Mucosa of rectum (tissue), 2 donors: ENCODE data around the gene SLC38A7.
A peak's percentile ranks its signal among the peaks of the same experiment; 100 is the strongest.
"Not testable (repeated sequence)": the region's sequence is repeated elsewhere in the genome, so short reads cannot be mapped to it uniquely, and the experiment has no call there.

Experiments
- H3K27ac ChIP-seq, 2 donors: one replicate each; pipeline ENCODE4 v1.7.0; 2013; ENCODE audit warnings: inconsistent platforms in 2 of 2, low read depth in 2 of 2, low read length in 2 of 2
- H3K27me3 ChIP-seq, 2 donors: one replicate each; pipeline ENCODE4 v1.7.0; 2013; ENCODE audit warnings: low read length in 2 of 2; ENCODE audit not compliant: control insufficient read depth in 2 of 2, insufficient read depth in 2 of 2
- H3K36me3 ChIP-seq, 2 donors: one replicate each; pipeline ENCODE4 v1.7.0; 2013; ENCODE audit warnings: low read length in 2 of 2; ENCODE audit not compliant: control insufficient read depth in 2 of 2, insufficient read depth in 2 of 2
- H3K4me1 ChIP-seq, 2 donors: one replicate each; pipeline ENCODE4 v1.7.0; 2013; ENCODE audit warnings: low read length in 2 of 2, mild to moderate bottlenecking in 1 of 2; ENCODE audit not compliant: control insufficient read depth in 2 of 2, insufficient read depth in 2 of 2
- H3K4me3 ChIP-seq, 2 donors: one replicate each; pipeline ENCODE4 v1.7.0; 2013; ENCODE audit warnings: low read length in 2 of 2
- H3K9ac ChIP-seq, 2 donors: one replicate each; pipeline ENCODE4 v1.7.0; 2013; ENCODE audit warnings: low read length in 2 of 2, low read depth in 1 of 2, mild to moderate bottlenecking in 1 of 2
- H3K9me3 ChIP-seq, 2 donors: one replicate each; pipeline ENCODE4 v1.7.0; 2013; ENCODE audit warnings: low read length in 2 of 2; ENCODE audit not compliant: control insufficient read depth in 2 of 2
- donor health status: healthy.
- donor health status: Normal muscosa, but diverticular disease.

SLC38A7 gene

GRCh38 chr16:58679763-58680162 lies 4.8 kb downstream of the SLC38A7 start:
- Histone ChIP-seq H3K27me3 (no peaks in the 10 kb centered on the region), H3K4me1 (peaks cover 10% of the 10 kb centered on the region in 2 donors), H3K9ac (no peak overlapping the region), H3K36me3 (peaks cover 13 to 15% of the 10 kb centered on the region in 2 donors), H3K4me3 (no peak overlapping the region), H3K27ac (no peak overlapping the region), H3K9me3 (no peaks in the 10 kb centered on the region)

GRCh38 chr16:58678716-58679115 lies 5.9 kb downstream of the SLC38A7 start:
- H3K36me3 ChIP-seq: peaks cover 13 to 15% of the 10 kb centered on the region in 2 donors
- H3K9me3 ChIP-seq: no peaks in the 10 kb centered on the region
- no peaks in the 10 kb centered on the region for H3K27me3 ChIP-seq
- no peak overlapping the region for H3K4me3 ChIP-seq
- no peak overlapping the region for H3K27ac ChIP-seq
- H3K4me1 ChIP-seq: peaks cover 4 to 5% of the 10 kb centered on the region in 2 donors
- H3K9ac ChIP-seq: no peak overlapping the region

- Histone ChIP-seq H3K9ac (no peak overlapping the region), H3K36me3 (peaks cover 13 to 15% of the 10 kb centered on the region in 2 donors), H3K27ac (no peak overlapping the region), H3K4me1 (peaks cover 0 to under 1% of the 10 kb centered on the region in 2 donors), H3K27me3 (no peaks in the 10 kb centered on the region), H3K9me3 (no peaks in the 10 kb centered on the region), H3K4me3 (no peak overlapping the region)
These were observed 6.3 kb downstream of the SLC38A7 start for GRCh38 chr16:58678269-58678668.

GRCh38 chr16:58670946-58671583 lies 13.5 kb downstream of the SLC38A7 start:
- no peak overlapping the region for H3K4me3 ChIP-seq
- H3K4me1 ChIP-seq: no peaks in the 10 kb centered on the region
- peaks cover 17 to 26% of the 10 kb centered on the region in 2 donors for H3K36me3 ChIP-seq

GRCh38 chr16:58670177-58670576 lies 14.4 kb downstream of the SLC38A7 start:
- no peaks in the 10 kb centered on the region for H3K27me3 ChIP-seq
- peaks cover 17 to 23% of the 10 kb centered on the region in 2 donors for H3K36me3 ChIP-seq
- H3K4me3 ChIP-seq: no peak overlapping the region
- H3K4me1 ChIP-seq: no peaks in the 10 kb centered on the region
- no peak overlapping the region for H3K27ac ChIP-seq
- no peak overlapping the region for H3K9ac ChIP-seq
- H3K9me3 ChIP-seq: no peaks in the 10 kb centered on the region

More at GRCh38 chr16:58670946-58671583, 13.5 kb downstream of the SLC38A7 start:
- Histone ChIP-seq H3K27me3 (no peaks in the 10 kb centered on the region), H3K9ac (no peak overlapping the region), H3K9me3 (no peaks in the 10 kb centered on the region), H3K27ac (no peak overlapping the region)

- H3K27me3 ChIP-seq: no peaks in the 10 kb centered on the region
- no peaks in the 10 kb centered on the region for H3K4me1 ChIP-seq
- no peaks in the 10 kb centered on the region for H3K9me3 ChIP-seq
- H3K9ac ChIP-seq: no peak overlapping the region
- H3K4me3 ChIP-seq: no peak overlapping the region
- peaks cover 10 to 13% of the 10 kb centered on the region in 2 donors for H3K36me3 ChIP-seq
- H3K27ac ChIP-seq: no peak overlapping the region
These were observed 19.4 kb downstream of the SLC38A7 start for GRCh38 chr16:58665200-58665599.

GRCh38 chr16:58661199-58661830 lies 23.3 kb downstream of the SLC38A7 start:
- H3K27me3 ChIP-seq: no peaks in the 10 kb centered on the region
- no peak overlapping the region for H3K9ac ChIP-seq
- H3K4me3 ChIP-seq: no peak overlapping the region
- no peak overlapping the region for H3K27ac ChIP-seq
- no peaks in the 10 kb centered on the region for H3K9me3 ChIP-seq
- no peaks in the 10 kb centered on the region for H3K36me3 ChIP-seq
- H3K4me1 ChIP-seq: no peaks in the 10 kb centered on the region

GRCh38 chr16:58659911-58660310 lies 24.7 kb downstream of the SLC38A7 start:
- not testable (repeated sequence) for H3K36me3 ChIP-seq, H3K27ac ChIP-seq, H3K27me3 ChIP-seq, H3K9me3 ChIP-seq, H3K9ac ChIP-seq, H3K4me1 ChIP-seq, H3K4me3 ChIP-seq

- Histone ChIP-seq H3K4me3 (no peak overlapping the region), H3K4me1 (peaks cover 2 to 7% of the 10 kb centered on the region in 2 donors), H3K27ac (no peak overlapping the region), H3K9ac (no peak overlapping the region), H3K36me3 (no peaks in the 10 kb centered on the region), H3K9me3 (no peaks in the 10 kb centered on the region), H3K27me3 (no peaks in the 10 kb centered on the region)
These were observed 25.8 kb downstream of the SLC38A7 start for GRCh38 chr16:58658796-58659211.

- no peak overlapping the region for H3K9ac ChIP-seq
- peak overlapping the region in 1 of 2 donors; percentile 47 for H3K27ac ChIP-seq
- peaks cover 2 to 7% of the 10 kb centered on the region in 2 donors for H3K4me1 ChIP-seq
- no peaks in the 10 kb centered on the region for H3K27me3 ChIP-seq
- no peaks in the 10 kb centered on the region for H3K36me3 ChIP-seq
- no peak overlapping the region for H3K4me3 ChIP-seq
- H3K9me3 ChIP-seq: no peaks in the 10 kb centered on the region
These were observed 27.7 kb downstream of the SLC38A7 start for GRCh38 chr16:58656899-58657298.
